Fibroblast of lung (primary cell): ENCODE data around the gene ABR.

Experiments used
- CTCF ChIP-seq, 2 donors: IDR thresholded peaks in 1 of 2; conservative IDR thresholded peaks in 1 of 2; 1 replicate in 1 of 2; 2 replicates in 1 of 2; pipeline ENCODE4 v1.5.1; 2011 to 2012; ENCODE audit warnings: low read length in 2 of 2, control low read depth in 1 of 2, inconsistent platforms in 1 of 2, low read depth in 1 of 2, mild to moderate bottlenecking in 1 of 2
- EZH2 ChIP-seq: IDR thresholded peaks from 2 replicates; pipeline ENCODE4 v1.5.1; 2012; ENCODE audit warnings: low read length, control low read depth, mild to moderate bottlenecking; ENCODE audit errors: missing control alignments

GRCh38 chr17:1001640-1002411, 178.0 kb downstream of the ABR start:
- TF ChIP-seq CTCF (conservative IDR thresholded peaks at IDR 0.05 in 1 of 2, IDR thresholded peaks at IDR 0.05 in 1 of 2; ENCODE audit: low read depth in 1 of 2, low read length in 2 of 2) (no peak), EZH2 (no peak)
